GM12878 (cell line): ENCODE measurements around the gene ATF3. TPM values are rescaled to one million over a fixed set of nuclear protein-coding genes. Genes with fewer than 3 reads are reported as not detected.

ENCODE experiments used
- ATAC-seq: fragments of 200-7000 bp; cut with Tn5 transposase; 3 replicates; pipeline ENCODE4 v1.9.1; 2020; ENCODE audit warnings: mild to moderate bottlenecking, moderate library complexity
- BruUV-seq: library from RNA; stranded (reverse); fragments of 400-500 nt; replicated peaks from 2 replicates; lab custom pipeline; 2021; lab: Mats Ljungman, UMichigan
- CTCF ChIA-PET: fragments of 300-600 bp; sonication (Branson Sonifier 250); formaldehyde crosslinking; extraction: SDS; loops from one replicate; lab custom pipeline; 2021; ENCODE audit warnings: inconsistent platforms; lab: Yijun Ruan, JAX
- POLR2A ChIA-PET: fragments of 350-600 bp; formaldehyde crosslinking; extraction: SDS; loops from one replicate; lab custom pipeline; 2021; ENCODE audit warnings: inconsistent platforms; lab: Charles Lee
- RAD21 ChIA-PET: fragments of 300-600 bp; sonication (Branson Sonifier 250); formaldehyde crosslinking; loops from one replicate; lab custom pipeline; 2023; ENCODE audit warnings: antibody characterized with exemption; ENCODE audit not compliant: unreplicated experiment; lab: Charles Lee
- SMC1A ChIA-PET: fragments of 300-600 bp; sonication (Branson Sonifier 250); formaldehyde crosslinking; loops from one replicate; lab custom pipeline; 2023; ENCODE audit not compliant: unreplicated experiment, uncharacterized antibody; lab: Charles Lee
- DNase-seq: peaks from one replicate; pipeline ENCODE4 v3.0.0-alpha.2; 2011; ENCODE audit warnings: low read depth, low spot score
- FAIRE-seq: peaks from 3 replicates; lab custom pipeline; 2011; peaks lifted over from hg19 to GRCh38; lab: Jason Lieb, UNC
- H2AFZ ChIP-seq: 2 replicates; pipeline ENCODE4 v1.6.0; 2011; ENCODE audit warnings: low read depth, low read length, control low read depth; ENCODE audit not compliant: control insufficient read depth
- H3K27ac ChIP-seq: 2 replicates; pipeline ENCODE4 v1.5.1; 2011; ENCODE audit warnings: control low read depth; ENCODE audit not compliant: control insufficient read depth, insufficient read depth
- H3K27me3 ChIP-seq, 2 experiments: replicated peaks in 1 of 2; 2 replicates each; pipeline versions ENCODE4 v1.6.0 to v1.6.1; 2011; ENCODE audit warnings: low read length in 1 of 2; ENCODE audit not compliant: control insufficient read depth in 2 of 2, insufficient read depth in 2 of 2
- H3K36me3 ChIP-seq, 2 experiments: 2 replicates each; pipeline ENCODE4 v1.5.1; 2011; ENCODE audit warnings: low read length in 1 of 2; ENCODE audit not compliant: control insufficient read depth in 2 of 2, insufficient read depth in 2 of 2
- H3K4me1 ChIP-seq: 2 replicates; pipeline ENCODE4 v1.6.1; 2011; ENCODE audit warnings: mild to moderate bottlenecking, low read length, moderate library complexity, mixed read lengths; ENCODE audit not compliant: control insufficient read depth, insufficient read depth
- H3K4me2 ChIP-seq: 2 replicates; pipeline ENCODE4 v1.6.0; 2011; ENCODE audit warnings: control low read depth; ENCODE audit not compliant: control insufficient read depth, insufficient read depth
- H3K4me3 ChIP-seq: fragments of 200-600 bp; sonication (generic); 2 replicates; pipeline ENCODE4 v1.5.1; 2016
- H3K79me2 ChIP-seq: 2 replicates; pipeline ENCODE4 v1.6.0; 2011; ENCODE audit warnings: low read length; ENCODE audit not compliant: control insufficient read depth, insufficient read depth
- H3K9ac ChIP-seq: 2 replicates; pipeline ENCODE4 v1.8.0; 2011; ENCODE audit warnings: low read length, control low read depth, mixed read lengths; ENCODE audit not compliant: control insufficient read depth, insufficient read depth
- H3K9me3 ChIP-seq: replicated peaks from 3 replicates; pipeline ENCODE4 v1.5.1; 2011; ENCODE audit warnings: mild to moderate bottlenecking, low read length; ENCODE audit not compliant: control insufficient read depth, insufficient read depth
- H4K20me1 ChIP-seq: 2 replicates; pipeline ENCODE4 v1.6.0; 2011; ENCODE audit not compliant: control insufficient read depth, insufficient read depth
- CEBPZ ChIP-seq: fragments of 150-350 bp; IDR thresholded peaks from 2 replicates; pipeline ENCODE4 v1.6.1; 2016; ENCODE audit warnings: low read depth, low read length
- IRF3 ChIP-seq: fragments of 450-650 bp; IDR thresholded peaks from 2 replicates; pipeline ENCODE4 v1.6.1; 2014; ENCODE audit warnings: mild to moderate bottlenecking
- KAT2A ChIP-seq: conservative IDR thresholded peaks from 2 replicates; pipeline ENCODE4 v1.6.1; 2011; ENCODE audit warnings: low read depth, low read length; ENCODE audit not compliant: control insufficient read depth
- RUNX3 ChIP-seq: IDR thresholded peaks from 2 replicates; pipeline ENCODE4 v1.6.1; 2012; ENCODE audit warnings: low read length, inconsistent platforms
- SPI1 ChIP-seq: IDR thresholded peaks from 2 replicates; pipeline ENCODE4 v1.6.1; 2011; ENCODE audit warnings: low read depth, mild to moderate bottlenecking, low read length, moderate library complexity, borderline replicate concordance; ENCODE audit not compliant: insufficient read depth
- WGBS: methylation state at CpG from one replicate; pipeline ENCODE4 v1.1.6; 2016; ENCODE audit warnings: low lambda C conversion rate; ENCODE audit not compliant: insufficient replicate concordance, insufficient coverage; ENCODE audit errors: missing lambda C conversion rate; 5-methylcytosine and 5-hydroxymethylcytosine counted together
- in situ Hi-C: fragments of 300-500 bp; cut with MboI; formaldehyde crosslinking; loops from 9 replicates; pipeline ENCODE4 v1.14.3; 2018; ENCODE audit warnings: mixed read lengths
- intact Hi-C: fragments of 100-400 bp; cut with micrococcal nuclease; formaldehyde crosslinking; loops from one replicate; pipeline ENCODE4 v1.14.2; 2022; ENCODE audit not compliant: unreplicated experiment
- polyA plus RNA-seq, 11 experiments: library from polyadenylated mRNA; depleted of rRNA in 4 of 11; unstranded in 6 of 11; stranded (reverse) in 5 of 11; fragments of >200 nt; fragmentation: Nextera tagmentation in 4 of 11; fragmentation: Illumina TruSeq in 1 of 11; extraction: Ambion mirVana in 4 of 11; extraction: Trizol in 1 of 11; gene quantifications; 1 replicate in 1 of 11; 2 replicates in 10 of 11; pipeline versions ENCODE4 v1.2.1 to v1.2.3, GENCODE V29; 2011 to 2016; ENCODE audit warnings: inconsistent platforms in 2 of 11, missing spikeins in 2 of 11, low read depth in 1 of 11
- total RNA-seq, 4 experiments: library from RNA; depleted of rRNA in 3 of 4; stranded (reverse); fragments of >200 nt in 3 of 4; fragmentation: Illumina TruSeq in 1 of 4; extraction: Trizol in 1 of 4; gene quantifications; 2 replicates each; pipeline versions ENCODE4 v1.2.1 to v1.2.3, GENCODE V29; 2013 to 2021
- TF ChIP-seq, protein P1 (sequence below): fragments of 450-650 bp; IDR thresholded peaks from 2 replicates; pipeline ENCODE4 v1.6.1; 2016; ENCODE audit warnings: mild to moderate bottlenecking, moderate library complexity, borderline replicate concordance

Gene ATF3
- total and polyA plus RNA-seq, 10 of the 15 experiments (the other 5 are each of a cell fraction or from before 2014, with no cell fraction given), result 3.0 to 13.9 (median 8.3) TPM

- FAIRE-seq (no peak), ATAC-seq (no peak), DNase-seq (no peak)
- Histone ChIP-seq H2AFZ (no peak overlapping the region), H3K36me3 (no peaks in the 10 kb centered on the region), H4K20me1 (no peaks in the 10 kb centered on the region), H3K27ac (no peak overlapping the region), H3K4me2 (no peak overlapping the region), H3K4me3 (no peak overlapping the region)
- TF ChIP-seq SPI1, result peak; percentile 54; the same call in 1 of the 2 replicates
- TF ChIP-seq RUNX3, result no peak
- TF ChIP-seq, all 136 proteins: peak for 1
- POLR2A ChIA-PET, result interaction anchor here (0.6 kb wide), 2 partner anchors 48 to 134 kb away, joined by 3 to 4 read pairs; partner anchors contain the start of gene ATF3
- H3K9me3 ChIP-seq, result no peaks in the 10 kb centered on the region; the same call in 2 of the 3 replicates
- WGBS, result 75% methylated on average over 6 of the region's 6 CpGs
- no peak overlapping the region for H3K9ac ChIP-seq
- H3K4me1 ChIP-seq, result peaks cover 16% of the 10 kb centered on the region
- RAD21 ChIA-PET, result no interaction called here
- no TSS peak for BruUV-seq
- H3K27me3 ChIP-seq, result no peaks in the 10 kb centered on the region
- intact Hi-C loops (no loop called here), in situ Hi-C loops (no loop called here)
- H3K79me2 ChIP-seq, result no peaks in the 10 kb centered on the region; the same call in 1 of the 2 replicates
- CTCF ChIA-PET, result interaction anchor here (0.6 kb wide), 1 partner anchor 36 kb away, joined by 3 read pairs; no protein-coding TSS in a partner anchor
- SMC1A ChIA-PET, result no interaction called here
These were observed 47.6 kb upstream of the ATF3 start for GRCh38 chr1:212560933-212561460.

GRCh38 chr1:212561501-212561931 is 47.0 kb upstream of the ATF3 start:
- ChIA-PET POLR2A (interaction anchor here (0.5 to 0.6 kb wide), 3 partner anchors 13 to 134 kb away, joined by 3 to 4 read pairs (median 3); no protein-coding TSS in a partner anchor), RAD21 (no interaction called here), CTCF (interaction anchor here (0.6 kb wide), 1 partner anchor 35 kb away, joined by 3 read pairs; no protein-coding TSS in a partner anchor), SMC1A (no interaction called here)
- in situ Hi-C loops, result no loop called here
- FAIRE-seq, result no peak
- no peak for ATAC-seq
- DNase-seq, result no peak
- Histone ChIP-seq H3K4me2 (no peak overlapping the region), H3K9ac (no peak overlapping the region), H3K27me3 (no peaks in the 10 kb centered on the region), H3K36me3 (no peaks in the 10 kb centered on the region), H3K9me3 (no peaks in the 10 kb centered on the region; the same call in 2 of the 3 replicates), H3K79me2 (no peaks in the 10 kb centered on the region; the same call in 1 of the 2 replicates), H3K4me1 (peaks cover 21% of the 10 kb centered on the region), H3K4me3 (no peak overlapping the region), H2AFZ (no peak overlapping the region), H4K20me1 (no peaks in the 10 kb centered on the region), H3K27ac (no peak overlapping the region)
- BruUV-seq, result no TSS peak
- intact Hi-C loops, result no loop called here
- 55% methylated on average over 5 of the region's 5 CpGs for WGBS
- TF ChIP-seq IRF3 (no peak), CEBPZ (no peak), KAT2A (no peak)
- TF ChIP-seq, protein P1, sequence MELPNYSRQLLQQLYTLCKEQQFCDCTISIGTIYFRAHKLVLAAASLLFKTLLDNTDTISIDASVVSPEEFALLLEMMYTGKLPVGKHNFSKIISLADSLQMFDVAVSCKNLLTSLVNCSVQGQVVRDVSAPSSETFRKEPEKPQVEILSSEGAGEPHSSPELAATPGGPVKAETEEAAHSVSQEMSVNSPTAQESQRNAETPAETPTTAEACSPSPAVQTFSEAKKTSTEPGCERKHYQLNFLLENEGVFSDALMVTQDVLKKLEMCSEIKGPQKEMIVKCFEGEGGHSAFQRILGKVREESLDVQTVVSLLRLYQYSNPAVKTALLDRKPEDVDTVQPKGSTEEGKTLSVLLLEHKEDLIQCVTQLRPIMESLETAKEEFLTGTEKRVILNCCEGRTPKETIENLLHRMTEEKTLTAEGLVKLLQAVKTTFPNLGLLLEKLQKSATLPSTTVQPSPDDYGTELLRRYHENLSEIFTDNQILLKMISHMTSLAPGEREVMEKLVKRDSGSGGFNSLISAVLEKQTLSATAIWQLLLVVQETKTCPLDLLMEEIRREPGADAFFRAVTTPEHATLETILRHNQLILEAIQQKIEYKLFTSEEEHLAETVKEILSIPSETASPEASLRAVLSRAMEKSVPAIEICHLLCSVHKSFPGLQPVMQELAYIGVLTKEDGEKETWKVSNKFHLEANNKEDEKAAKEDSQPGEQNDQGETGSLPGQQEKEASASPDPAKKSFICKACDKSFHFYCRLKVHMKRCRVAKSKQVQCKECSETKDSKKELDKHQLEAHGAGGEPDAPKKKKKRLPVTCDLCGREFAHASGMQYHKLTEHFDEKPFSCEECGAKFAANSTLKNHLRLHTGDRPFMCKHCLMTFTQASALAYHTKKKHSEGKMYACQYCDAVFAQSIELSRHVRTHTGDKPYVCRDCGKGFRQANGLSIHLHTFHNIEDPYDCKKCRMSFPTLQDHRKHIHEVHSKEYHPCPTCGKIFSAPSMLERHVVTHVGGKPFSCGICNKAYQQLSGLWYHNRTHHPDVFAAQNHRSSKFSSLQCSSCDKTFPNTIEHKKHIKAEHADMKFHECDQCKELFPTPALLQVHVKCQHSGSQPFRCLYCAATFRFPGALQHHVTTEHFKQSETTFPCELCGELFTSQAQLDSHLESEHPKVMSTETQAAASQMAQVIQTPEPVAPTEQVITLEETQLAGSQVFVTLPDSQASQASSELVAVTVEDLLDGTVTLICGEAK, result no peak
